NCI-H2196 (cell line): Measurements from ENCODE around the gene ADGRG3.

Experiments
- DNase-seq: peaks from one replicate; lab custom pipeline; 2025; ENCODE audit not compliant: unreplicated experiment; lab: John Stamatoyannopoulos, UW

Gene ADGRG3

DNA sequence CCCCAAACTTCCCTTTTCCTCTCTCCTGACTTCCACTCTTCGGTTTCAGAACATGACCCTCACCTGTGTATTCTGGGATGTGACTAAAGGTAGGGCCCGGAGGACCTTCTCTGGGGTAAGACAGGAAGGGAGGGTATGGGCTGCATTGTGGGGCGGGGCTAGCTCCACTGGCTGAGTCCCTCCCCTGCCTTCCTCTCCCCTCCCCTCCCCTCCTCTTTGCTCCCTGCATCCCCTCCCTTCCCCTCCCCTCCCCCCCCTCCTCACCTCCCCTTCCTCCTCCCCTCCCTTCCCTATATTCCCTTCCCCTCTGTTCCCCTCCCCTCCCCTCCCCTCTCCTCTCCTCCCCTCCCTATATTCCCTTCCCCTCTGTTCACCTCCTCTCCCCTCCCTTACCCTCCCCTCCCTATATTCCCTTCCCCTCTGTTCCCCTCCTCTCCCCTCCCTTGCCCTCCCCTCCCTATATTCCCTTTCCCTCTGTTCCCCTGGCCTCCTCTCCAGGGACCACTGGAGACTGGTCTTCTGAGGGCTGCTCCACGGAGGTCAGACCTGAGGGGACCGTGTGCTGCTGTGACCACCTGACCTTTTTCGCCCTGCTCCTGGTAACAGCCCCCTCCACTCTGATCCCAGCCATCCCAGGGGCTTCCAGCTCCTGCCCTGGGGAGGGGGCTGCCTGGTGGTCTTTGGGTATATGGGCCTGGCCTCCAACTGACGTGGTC is 11.8 kb downstream of the ADGRG3 start:
- no peak for DNase-seq

DNA sequence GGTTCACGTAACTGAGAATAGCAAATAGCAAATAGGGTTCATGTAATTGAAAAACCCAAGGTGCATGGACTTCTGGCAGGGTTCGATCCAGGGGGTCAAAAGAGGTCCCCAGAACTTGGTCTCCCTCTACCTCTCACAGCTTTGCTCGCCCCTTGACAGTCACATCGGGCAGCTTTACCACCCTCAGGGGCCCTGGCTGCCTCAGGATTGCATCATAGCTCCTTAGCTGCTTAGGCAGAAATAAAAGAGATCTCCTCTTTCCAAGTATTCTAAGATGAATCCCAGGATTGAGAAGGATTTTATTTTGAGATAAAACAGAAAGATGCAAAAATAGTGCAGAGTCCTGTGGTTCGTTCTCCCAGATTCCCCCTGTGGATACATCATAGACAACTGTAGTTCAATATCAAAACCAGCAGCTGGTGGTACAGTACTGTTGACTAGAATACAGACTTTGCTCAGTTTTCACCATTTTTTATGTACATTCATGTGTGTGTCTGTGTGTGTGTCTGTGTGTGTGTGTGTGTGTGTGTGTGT is 12.8 kb downstream of the ADGRG3 start:
- no peak for DNase-seq

DNA sequence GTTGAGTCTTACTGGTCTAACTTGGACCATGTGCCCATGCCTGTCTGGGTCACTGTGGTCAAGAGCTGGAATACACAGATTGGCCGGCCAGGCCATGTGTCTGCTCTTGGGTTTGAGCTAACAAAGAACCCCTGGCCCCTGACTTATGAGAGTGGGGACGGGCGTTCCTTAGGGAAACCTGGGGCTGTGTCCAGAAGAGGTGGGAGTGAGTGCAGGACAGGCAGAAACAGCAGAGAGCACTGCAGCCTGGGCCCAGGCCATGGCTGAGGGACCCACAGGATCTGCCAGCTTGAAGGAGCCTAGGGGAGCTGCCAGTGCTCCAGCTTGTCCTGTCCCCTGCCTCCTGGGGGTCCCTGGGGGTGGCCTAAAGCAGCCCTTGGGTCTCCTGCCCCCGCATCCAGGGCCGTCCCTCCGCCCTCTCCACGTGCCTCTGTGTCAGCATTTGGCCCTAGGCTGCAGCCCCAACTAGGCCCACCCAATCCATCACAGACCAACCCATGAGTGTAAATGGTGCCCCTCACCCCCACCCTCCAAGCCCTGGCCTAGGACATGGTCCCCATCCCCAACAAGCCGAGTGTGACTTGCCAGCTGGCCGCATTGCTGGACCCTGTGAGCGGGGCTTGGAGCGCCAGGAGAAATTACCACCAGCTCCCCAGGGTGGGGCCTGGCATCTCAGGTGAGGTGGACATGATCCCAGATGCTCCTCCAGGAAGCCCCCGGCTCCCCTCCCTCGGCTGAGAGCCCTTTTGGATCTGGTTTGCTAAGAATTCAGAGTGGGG is 14.0 kb downstream of the ADGRG3 start:
- DNase-seq: no peak

DNA sequence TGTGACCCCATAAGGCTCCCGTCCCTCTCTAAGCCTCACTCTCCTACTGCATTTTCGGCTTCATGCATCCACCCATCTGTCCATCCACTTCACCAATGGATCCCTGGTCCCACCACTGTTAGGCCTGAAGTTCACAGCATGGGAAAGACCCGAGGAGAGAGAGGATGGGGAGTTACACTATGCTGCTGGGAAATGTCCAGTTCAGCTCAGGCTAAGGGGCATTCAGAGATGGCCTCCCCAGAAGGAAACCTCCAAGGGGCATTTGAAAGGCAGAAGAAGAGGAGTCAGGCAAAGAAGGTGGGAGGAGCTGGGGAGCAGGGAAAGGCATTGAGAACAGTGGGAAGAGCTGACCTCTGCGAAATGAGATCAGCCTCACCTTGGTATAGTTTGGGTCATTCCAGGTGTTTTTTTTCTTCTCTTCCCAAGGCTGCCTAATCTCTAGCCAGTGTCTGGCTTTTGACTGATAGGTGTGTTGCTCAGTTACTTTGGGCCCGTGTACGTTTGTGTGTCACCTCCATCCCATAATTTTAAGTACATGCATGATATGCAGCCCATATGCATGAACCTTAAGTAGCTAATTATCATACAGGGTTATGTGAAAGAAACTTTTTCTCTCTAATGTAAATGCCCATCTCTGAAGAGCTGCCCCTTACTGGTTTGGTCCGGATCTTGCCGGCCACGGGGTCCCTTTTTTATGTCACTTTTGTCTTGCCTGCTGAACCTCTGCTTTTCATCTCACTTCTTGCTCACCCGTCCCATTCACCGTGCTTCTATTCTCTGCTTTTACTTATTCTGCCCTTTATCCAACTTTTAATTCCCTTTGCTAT is 14.9 kb downstream of the ADGRG3 start:
- DNase-seq: no peak

DNA sequence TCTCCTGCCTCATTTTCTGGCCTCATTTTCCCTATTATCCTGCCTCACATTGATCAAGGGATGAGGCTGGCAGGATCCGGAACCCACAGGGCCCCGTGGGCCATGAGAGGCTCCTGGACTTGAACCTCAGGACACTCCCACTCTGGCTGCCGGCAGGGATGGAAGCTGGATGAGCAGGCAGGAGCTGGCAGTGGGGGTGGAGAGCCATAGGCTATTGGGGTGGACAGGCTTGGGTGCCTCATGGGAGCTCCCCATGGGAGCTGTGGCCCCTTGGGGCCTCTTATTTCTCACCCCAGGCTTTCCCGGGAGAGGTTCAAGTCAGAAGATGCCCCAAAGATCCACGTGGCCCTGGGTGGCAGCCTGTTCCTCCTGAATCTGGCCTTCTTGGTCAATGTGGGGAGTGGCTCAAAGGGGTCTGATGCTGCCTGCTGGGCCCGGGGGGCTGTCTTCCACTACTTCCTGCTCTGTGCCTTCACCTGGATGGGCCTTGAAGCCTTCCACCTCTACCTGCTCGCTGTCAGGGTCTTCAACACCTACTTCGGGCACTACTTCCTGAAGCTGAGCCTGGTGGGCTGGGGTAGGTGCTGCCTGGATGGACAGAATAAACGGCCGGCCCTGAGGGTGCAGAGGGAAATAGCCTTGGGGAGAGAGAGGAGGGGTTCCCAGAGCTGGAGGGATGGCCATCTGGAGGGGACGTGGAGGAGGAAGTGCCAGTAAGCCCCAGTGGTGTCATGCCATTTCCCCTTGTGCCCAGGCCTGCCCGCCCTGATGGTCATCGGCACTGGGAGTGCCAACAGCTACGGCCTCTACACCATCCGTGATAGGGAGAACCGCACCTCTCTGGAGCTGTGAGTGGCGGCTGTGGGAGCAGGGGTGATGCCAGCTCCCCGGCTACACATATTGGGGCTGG is 15.8 kb downstream of the ADGRG3 start:
- no peak for DNase-seq

DNA sequence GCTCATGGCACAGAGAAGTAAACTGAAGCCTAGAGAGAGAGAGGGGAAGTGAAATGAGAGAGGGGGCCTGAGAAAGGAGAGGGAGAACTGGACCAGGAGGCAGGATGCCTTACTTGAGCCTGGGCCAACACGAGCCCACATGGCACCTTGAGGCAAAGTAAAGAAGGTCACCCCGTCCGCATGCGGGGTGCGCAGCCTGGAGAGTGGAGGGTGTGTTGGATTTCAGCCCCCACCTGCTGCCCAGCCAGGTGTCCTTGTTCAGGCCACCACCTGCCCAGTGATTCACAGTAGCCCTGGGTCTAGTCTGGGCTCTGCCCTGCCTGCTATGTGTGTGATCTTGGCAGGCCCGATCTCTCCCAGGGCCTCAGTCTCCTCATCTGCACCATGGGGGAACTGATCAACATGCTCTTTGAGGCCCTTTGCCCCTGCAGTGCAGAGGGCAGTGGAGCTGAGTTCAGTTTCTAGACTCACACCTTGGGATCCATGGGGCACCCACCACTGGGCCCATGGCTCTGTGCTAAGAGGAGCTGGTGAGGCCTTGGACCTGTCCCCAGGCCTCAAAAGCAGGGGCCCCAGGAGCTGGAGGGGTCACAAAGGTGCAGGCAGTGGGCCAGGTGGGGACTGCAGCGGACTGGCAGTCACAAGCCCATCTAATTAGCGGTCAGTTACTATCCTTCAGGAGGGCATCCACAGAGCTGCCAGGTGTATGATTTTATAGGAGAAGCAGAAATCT is 16.7 kb downstream of the ADGRG3 start:
- DNase-seq: no peak

DNA sequence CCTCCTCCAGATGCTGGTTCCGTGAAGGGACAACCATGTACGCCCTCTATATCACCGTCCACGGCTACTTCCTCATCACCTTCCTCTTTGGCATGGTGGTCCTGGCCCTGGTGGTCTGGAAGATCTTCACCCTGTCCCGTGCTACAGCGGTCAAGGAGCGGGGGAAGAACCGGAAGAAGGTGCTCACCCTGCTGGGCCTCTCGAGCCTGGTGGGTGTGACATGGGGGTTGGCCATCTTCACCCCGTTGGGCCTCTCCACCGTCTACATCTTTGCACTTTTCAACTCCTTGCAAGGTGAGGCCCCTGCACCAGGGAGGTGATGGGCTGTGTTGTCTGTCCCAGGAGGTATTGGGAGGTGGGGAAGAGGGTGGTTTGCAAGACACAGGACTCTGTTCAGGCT is 17.5 kb downstream of the ADGRG3 start:
- DNase-seq: no peak

DNA sequence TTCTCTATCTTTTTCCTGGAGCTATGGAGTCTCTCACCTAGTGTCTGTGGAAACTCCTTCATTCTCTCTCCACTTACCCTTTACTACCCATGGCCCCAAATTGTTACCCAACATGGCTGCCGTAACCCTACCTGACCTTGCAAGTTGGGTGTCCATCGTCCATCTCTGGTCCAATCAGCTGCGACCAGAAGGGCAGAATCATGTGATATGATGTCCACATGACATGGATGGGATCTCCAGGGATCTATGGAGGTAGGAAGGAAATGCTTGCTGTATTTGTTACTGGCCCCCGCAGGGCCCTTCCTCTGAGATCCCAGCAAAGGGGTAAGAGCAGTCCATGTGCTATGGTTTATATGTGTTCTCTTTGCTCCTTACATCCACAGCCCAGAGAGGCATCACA is 18.5 kb downstream of the ADGRG3 start:
- no peak for DNase-seq

DNA sequence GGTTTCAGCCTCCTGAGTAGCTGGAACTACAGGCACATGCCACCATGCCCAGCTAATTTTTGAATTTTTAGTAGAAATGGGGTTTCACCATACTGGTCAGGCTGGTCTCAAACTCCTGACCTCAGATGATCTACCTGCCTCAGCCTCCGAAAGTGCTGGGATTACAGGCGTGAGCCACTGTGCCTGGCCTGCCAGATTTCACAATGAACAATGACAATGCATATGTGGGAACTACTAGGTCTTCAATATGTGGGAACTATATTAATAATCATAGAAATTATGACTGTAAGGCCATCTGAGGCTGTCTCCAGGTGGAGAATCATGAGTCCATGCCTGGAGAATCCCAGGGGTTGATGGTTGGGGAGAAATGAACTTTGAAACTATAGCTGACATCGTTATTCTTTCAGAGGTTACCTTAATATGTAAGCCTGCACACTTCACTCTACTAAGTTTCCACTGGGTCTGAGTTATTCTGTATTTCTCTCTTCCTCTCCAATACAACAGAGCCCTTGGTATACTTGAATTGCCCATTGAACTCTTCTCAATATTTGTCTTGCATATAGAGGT is 19.3 kb downstream of the ADGRG3 start:
- no peak for DNase-seq

DNA sequence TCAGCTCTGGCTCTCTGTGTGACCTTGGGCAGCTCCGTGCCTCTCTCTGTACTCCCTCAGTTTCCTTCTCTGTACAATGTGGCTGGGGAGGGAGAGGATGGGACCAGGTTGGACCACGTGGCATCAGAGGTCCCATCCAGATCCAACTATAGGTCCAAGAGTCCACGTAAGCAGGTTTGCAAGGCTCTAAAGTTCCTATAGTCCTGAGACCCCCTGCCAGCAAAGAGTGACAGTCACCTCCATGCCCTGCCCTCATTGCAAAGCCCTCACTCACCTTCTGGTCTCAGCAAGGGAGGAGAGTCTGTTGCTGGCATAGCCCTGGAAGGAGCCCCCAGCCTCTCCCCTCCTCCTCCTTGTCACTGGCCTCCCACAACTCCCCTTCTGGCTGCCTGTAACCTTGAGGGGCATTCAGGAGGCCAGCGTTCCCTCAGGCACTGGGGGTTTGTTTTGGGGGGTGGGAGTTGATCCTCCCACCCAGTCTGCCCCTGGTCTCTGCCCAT is 20.4 kb downstream of the ADGRG3 start:
- no peak for DNase-seq

DNA sequence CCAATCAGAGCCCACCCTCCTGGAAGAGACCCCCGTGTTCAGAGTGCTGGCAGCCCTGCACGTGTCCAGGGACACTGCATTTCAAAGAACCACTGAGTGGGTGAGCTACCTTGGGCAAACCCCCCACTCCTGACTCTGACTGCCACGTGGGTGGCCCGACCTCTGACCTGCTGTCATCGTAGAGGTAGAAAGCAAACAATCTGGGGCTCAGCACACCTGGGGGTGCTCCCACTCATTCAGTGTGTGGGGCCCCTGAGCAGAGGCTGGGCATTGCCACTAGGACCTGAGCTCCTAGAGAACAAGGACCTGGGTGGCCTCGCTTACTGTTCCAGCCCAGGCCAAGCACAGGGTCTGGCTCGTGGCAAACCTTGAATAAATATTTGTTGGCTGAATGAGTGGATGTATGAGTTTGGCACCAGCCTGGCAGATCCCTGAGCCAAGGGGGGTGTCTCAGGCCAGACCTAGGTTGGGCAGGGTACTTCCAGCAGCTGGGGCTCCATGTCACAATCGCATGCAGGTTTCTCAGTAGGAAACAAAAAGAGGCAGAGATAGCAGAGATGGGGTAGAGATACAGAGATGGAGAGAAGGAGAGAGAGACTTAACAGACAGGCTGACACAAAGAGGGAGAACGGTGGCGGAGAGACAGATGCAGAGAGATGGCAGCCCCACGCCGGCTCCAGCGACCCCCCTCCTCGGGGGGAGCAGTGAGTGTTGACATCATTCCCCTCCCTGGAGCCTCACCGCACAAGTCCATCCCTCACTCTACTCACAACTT is 21.1 kb downstream of the ADGRG3 start:
- no peak for DNase-seq

DNA sequence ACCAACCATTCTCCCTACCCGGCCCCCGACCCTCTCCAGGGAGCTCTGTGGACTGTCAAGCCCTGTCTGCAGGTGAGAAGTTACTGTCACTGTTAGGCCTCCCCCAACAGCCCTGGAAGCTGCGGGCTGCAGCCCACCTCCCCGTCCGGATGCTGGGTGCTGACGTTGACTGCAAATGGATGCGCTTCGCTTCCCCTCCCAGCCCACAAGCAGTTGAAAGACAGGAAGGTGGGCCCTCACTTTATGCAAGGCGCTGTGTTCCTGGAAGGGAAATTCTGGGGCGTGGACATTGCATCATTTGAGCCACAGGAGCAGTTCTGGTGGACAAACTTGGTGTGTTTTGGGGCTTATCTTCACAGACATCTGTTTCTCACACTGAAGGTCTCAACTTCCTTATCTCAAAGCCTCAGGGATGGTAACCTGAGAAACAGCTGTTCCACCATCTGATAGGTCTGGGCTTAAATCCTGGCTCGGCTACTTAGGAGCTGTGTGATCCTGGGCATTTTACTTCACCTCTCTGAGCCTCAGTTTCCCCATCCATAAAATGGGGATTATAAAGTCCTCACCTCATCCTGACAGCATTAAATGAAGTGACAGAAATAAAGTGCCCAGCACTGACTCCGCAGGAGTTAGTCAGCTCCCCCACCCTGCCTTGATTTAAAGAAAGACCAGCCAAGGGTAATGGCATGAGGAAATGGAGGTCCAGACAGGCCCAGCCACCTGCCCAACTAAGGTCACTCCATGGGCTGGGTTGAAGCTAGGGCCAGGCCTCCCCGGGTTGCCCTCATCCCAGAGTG is 21.9 kb downstream of the ADGRG3 start:
- DNase-seq: no peak

DNA sequence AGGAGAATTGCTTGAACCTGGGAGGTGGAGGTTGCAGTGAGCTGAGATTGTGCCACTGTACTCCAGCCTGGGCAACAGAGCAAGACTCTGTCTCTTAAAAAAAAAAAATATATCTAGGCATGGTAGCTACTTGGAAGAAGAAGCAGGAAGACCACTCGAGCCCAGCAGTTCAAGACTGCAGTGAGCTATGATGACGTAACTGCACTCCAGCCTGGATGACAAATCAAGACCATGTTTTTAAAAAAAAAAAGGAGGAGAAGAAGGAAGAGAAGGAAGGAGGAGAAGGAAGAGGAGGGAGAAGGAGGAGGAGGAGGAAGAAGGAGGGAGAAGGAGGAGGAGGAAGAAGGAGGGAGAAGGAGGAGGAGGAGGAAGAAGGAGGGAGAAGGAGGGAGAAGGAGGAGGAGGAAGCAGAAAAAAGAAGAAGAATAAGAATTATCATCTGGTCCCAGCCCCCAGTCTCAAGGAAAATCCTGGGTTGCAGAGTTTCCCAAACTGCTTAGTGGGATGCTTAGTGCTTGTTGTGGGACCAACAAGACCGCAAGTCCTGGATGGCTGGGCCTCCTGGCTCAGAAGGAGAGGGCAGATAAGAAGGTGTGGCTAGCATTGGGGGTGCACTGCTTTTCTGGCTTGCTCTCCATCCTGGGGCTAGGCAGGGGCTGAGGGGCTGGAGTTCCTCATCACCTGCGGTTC is 22.8 kb downstream of the ADGRG3 start:
- DNase-seq: no peak

DNA sequence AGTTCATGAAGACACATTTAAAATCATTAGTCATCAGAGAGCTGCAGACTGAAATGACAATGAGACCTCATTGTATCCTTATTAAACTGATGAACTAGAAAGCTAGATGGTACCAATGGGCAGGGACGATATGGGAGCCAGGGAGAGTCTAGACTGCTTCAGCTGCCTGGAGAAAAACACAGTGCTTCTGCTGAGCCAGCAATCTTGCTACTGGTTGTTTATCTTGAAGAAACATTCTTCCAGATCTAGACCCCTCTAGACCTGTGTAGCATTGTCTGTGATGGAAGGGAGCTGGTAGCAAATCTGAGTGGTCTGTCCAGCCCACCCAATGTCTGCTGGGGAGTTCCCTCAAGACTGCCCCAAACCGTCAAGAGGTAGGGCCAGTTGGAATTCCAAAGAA is 24.5 kb downstream of the ADGRG3 start:
- DNase-seq: no peak

DNA sequence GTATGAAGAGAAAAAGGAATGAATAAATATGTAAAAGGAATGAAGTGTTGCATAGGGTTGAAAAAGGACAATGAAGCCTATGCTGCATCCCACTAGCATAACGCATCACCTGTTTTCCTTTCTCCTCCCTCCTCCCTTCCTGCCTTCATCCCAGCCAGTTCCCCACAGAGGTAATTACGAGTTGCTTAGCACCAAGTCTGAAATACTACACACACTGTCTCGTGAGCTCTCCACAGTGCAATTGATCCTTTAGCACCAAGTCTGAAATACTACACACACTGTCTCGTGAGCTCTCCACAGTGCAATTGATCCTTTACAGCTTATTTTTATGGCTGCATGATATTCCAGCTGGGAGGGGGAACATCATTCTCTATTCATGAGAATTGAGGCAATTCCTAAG is 25.4 kb downstream of the ADGRG3 start:
- DNase-seq: no peak

DNA sequence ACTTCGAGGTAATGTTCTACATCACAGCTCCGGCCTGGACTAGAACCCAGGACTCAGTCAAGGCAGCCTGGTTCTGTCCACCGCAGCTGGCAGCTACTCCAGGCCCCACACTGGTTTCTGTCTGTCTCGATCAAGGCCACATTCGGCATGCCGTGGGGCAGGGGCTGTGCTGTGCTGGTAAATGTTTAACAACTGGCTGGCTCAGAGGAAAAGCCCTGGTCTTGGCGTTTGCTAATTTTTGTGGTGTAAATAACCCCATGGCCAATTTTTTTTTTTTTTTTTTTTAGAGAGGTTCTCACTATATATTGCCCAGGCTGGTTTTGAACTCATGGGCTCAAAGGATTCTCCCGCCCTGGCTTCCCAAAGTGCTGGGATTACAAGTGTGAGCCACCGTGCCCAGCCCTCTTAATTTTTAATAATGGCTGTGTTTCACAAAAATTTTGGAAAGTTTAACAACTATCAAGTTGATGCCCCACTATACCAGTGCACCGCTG is 26.2 kb downstream of the ADGRG3 start:
- no peak for DNase-seq
